GM12892 (cell line): ENCODE measurements around the gene ARID2.

ENCODE experiments used
- POLR2A ChIP-seq: IDR thresholded peaks from 2 replicates; pipeline ENCODE4 v1.6.1; 2011; ENCODE audit warnings: low read depth, low read length, control low read depth
- POLR2AphosphoS5 ChIP-seq: IDR thresholded peaks from 2 replicates; pipeline ENCODE4 v1.6.1; 2011; ENCODE audit warnings: low read depth, low read length, control low read depth

DNA sequence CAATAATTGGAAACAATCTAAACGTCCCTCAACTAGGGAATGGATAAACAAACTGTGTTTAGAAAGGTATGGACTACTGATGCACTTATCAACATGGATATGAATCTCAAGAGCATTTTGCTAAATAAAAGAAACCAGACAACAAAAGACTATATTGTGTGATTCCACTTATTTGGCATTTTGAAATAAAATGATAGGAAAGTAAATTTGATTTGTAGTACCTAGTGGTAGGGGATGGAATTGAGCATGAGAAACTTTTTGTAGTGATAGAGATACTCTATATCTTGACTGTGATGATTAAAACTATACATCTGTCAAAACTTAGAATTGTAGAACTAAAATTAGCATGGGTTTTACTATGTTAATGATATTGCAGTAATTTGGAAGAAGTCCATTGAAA, 87.1 kb downstream of the ARID2 start:
- no peak for TF ChIP-seq POLR2A
- TF ChIP-seq POLR2AphosphoS5, result no peak
